LNCAP (cell line): ENCODE measurements around the gene TELO2.

ENCODE experiments used
- CTCF ChIP-seq: fragments of 450-650 bp; IDR thresholded peaks from 2 replicates; pipeline ENCODE4 v1.5.1; 2017; ENCODE audit warnings: mild to moderate bottlenecking

TELO2 gene

GRCh38 chr16:1453316-1453715 is 39.8 kb upstream of the TELO2 start:
- no peak for TF ChIP-seq CTCF

GRCh38 chr16:1454561-1454960 is 38.6 kb upstream of the TELO2 start:
- no peak for TF ChIP-seq CTCF

DNA sequence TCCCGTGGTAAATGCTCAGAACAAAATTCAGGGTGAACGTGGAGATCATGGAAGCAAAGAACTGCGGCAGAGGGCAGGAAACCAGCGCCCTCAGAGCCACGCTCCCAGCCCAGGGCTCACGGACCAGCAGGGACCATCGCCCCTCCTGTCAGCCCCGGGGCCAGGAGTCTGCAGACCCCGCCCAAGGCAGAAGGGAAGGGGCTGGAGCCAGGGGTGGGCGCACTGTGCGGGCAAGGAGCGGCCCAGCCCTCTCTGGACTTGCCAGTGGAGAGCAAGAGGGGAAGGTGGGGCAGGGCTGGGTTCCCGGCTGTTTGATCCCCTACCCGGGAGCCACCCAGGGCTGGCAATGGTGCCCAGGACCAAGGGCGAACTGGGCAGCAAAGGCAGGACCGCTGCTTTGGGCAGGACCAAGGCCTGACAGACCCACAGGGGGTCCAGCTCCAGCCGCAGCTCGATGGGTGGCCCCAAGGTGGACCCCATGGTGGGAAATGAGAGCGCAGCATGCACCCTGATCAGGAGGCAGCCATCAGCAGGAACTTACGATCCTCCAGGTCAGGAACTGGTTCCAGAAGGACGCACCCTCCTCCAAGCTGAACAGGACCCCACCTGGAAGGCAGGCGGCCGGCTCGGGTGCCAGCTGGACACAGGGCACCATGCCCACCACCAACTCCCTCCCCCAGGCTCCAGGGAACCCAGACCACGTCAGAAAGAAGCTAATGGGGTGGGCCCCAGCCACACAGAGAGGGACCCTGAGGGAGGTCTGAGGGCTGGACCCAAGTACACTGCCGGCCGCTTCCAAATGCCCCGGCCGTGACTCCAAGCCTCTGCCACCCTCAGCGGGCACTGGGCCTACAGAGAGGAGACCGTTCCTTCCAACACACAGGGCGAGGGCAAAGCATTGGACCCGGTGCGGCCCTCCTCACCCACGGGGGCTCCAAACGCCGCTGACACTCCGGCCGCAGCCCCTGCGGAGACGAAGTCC is 37.7 kb upstream of the TELO2 start:
- TF ChIP-seq CTCF = no peak

GRCh38 chr16:1456951-1457350 is 36.2 kb upstream of the TELO2 start:
- TF ChIP-seq CTCF = no peak

DNA sequence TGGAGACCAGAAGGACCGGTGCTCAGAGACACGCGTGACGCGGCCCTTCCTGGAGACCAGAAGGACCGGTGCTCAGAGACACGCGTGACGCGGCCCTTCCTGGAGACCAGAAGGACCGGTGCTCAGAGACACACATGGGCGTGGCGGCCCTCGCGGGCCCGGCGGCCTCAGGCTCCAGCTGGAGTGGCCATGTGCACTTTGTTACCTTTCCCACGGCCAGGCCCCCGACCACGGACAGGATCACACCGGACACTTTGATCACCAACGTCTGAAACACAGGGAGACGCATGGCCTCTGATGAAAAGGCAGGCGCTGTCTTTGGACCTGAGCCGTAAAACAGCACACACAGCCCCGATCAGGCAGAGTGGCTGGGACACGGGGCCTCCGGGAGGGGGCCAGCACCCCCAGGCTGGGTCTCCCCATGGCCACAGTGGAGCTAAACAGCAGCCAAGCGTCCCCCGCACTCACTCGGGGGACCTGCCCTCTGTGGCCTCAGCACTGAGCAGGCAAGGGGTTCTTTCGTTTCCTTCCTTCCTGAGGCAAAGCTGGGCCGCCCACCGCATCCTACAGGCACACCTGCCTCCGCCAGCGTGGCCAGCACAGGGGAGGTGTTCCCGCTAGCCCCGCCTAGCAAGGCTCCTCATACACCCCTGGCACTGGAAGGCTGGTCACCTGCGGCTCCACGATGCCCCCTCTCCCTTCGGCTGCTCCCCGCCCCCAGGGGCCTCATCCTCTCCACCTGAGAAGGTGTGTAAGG is 35.5 kb upstream of the TELO2 start:
- TF ChIP-seq CTCF = no peak

DNA sequence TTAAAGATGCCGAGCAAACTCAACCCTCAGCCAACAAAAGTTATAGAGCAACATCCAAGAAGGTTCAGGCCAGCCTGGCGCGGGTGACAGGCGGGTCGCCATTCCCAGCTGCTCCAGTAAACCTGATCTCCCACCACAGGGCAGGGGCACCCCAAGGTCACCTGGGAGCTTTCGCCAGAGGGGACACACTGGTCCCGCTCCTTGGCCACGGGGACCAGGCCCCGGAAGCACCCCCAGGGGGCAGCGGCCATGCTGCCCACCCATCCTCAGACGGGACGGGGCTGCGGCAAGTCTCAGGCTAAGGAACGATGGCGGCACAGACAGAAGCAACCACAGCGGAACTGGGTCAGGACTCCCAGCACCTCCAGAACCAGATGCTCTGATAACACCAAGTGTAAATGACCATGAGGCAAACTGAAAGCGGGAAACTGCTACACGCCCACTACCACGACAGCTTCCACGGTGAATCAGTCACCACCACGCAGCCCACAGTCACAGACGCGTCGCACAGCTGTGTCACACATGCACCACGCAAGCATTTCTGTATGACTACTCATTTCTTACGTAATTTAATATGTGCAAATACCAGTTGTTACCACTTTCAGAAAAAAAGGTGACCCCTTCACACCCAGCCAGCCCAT is 34.7 kb upstream of the TELO2 start:
- no peak for TF ChIP-seq CTCF

- TF ChIP-seq CTCF = no peak
These were observed 34.2 kb upstream of the TELO2 start for GRCh38 chr16:1458977-1459341.
